Panc1 (cell line): Measurements from ENCODE around the gene ASXL3.

Experiments
- POLR2AphosphoS5 ChIP-seq: IDR thresholded peaks from 2 replicates; pipeline ENCODE4 v1.6.1; 2012; ENCODE audit warnings: mild to moderate bottlenecking, low read depth, low read length, moderate library complexity
- TF ChIP-seq, protein P1 (sequence below), 2 experiments: IDR thresholded peaks; 2 replicates each; pipeline ENCODE4 v1.6.1; 2011 to 2012; ENCODE audit warnings: low read depth in 2 of 2, control low read depth in 1 of 2, low read length in 1 of 2, mild to moderate bottlenecking in 1 of 2, moderate library complexity in 1 of 2; ENCODE audit not compliant: insufficient read depth in 1 of 2

DNA sequence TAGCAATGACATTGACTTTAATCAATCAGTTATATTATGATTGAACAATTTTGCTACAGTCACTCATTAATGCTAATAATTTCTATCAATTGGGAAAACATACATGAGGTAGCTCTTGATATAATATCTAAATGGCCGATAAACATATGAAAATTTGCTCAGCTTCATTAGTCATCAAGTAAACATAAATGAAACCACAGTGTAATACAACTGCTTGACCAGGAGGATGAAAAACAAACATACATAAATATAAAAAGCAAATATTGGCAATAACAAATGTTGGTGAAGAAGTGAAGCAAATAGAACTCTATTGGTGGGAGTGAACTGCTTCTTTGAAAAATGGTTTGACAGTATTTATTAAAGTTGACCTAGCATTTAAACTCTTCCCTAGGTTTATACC lies 130.9 kb downstream of the ASXL3 start:
- TF ChIP-seq POLR2AphosphoS5: no peak
- TF ChIP-seq, protein P1, sequence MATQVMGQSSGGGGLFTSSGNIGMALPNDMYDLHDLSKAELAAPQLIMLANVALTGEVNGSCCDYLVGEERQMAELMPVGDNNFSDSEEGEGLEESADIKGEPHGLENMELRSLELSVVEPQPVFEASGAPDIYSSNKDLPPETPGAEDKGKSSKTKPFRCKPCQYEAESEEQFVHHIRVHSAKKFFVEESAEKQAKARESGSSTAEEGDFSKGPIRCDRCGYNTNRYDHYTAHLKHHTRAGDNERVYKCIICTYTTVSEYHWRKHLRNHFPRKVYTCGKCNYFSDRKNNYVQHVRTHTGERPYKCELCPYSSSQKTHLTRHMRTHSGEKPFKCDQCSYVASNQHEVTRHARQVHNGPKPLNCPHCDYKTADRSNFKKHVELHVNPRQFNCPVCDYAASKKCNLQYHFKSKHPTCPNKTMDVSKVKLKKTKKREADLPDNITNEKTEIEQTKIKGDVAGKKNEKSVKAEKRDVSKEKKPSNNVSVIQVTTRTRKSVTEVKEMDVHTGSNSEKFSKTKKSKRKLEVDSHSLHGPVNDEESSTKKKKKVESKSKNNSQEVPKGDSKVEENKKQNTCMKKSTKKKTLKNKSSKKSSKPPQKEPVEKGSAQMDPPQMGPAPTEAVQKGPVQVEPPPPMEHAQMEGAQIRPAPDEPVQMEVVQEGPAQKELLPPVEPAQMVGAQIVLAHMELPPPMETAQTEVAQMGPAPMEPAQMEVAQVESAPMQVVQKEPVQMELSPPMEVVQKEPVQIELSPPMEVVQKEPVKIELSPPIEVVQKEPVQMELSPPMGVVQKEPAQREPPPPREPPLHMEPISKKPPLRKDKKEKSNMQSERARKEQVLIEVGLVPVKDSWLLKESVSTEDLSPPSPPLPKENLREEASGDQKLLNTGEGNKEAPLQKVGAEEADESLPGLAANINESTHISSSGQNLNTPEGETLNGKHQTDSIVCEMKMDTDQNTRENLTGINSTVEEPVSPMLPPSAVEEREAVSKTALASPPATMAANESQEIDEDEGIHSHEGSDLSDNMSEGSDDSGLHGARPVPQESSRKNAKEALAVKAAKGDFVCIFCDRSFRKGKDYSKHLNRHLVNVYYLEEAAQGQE (IDR thresholded peaks at IDR 0.05; ENCODE audit: insufficient read depth in 1 of 2, low read depth in 2 of 2, low read length in 1 of 2): no peak
